Iris pigment epithelial cell (primary cell): Measurements from ENCODE around the gene FBXL19.

ENCODE experiments used
- DNase-seq: peaks from one replicate; pipeline ENCODE4 v3.0.0-alpha.2; 2011; ENCODE audit warnings: low read depth

Gene FBXL19

GRCh38 chr16:30947541-30947858 lies 24.1 kb downstream of the FBXL19 start:
- DNase-seq: no peak

GRCh38 chr16:30947859-30948666 lies 24.7 kb downstream of the FBXL19 start:
- peak; percentile 98 for DNase-seq

GRCh38 chr16:30948667-30949649 lies 25.6 kb downstream of the FBXL19 start, which contains the start of gene ORAI3:
ORAI3 (plus strand) TSS chr16:30949068; CDS start chr16:30949290, 222 bp downstream.
- peak; percentile 63 for DNase-seq

GRCh38 chr16:30949650-30950515 lies 26.5 kb downstream of the FBXL19 start:
- DNase-seq: peak; percentile 84

- DNase-seq: no peak
Observed at GRCh38 chr16:30950516-30951065, 27.2 kb downstream of the FBXL19 start.

GRCh38 chr16:30951193-30951592 lies 27.8 kb downstream of the FBXL19 start:
- DNase-seq: no peak

GRCh38 chr16:30951750-30952149 lies 28.4 kb downstream of the FBXL19 start:
- peak; percentile 61 for DNase-seq

GRCh38 chr16:30953111-30953510 lies 29.7 kb downstream of the FBXL19 start:
- DNase-seq: no peak

- DNase-seq: peak; percentile 80
Observed at GRCh38 chr16:30953511-30954124, 30.2 kb downstream of the FBXL19 start.

- no peak for DNase-seq
Observed at GRCh38 chr16:30954993-30955392, 31.6 kb downstream of the FBXL19 start.

GRCh38 chr16:30956601-30957455 lies 33.5 kb downstream of the FBXL19 start:
- DNase-seq: peak; percentile 85

- peak; percentile 96 for DNase-seq
Observed at GRCh38 chr16:30957456-30958174, 34.2 kb downstream of the FBXL19 start, which contains the start of gene SETD1A. SETD1A (plus strand) TSS chr16:30957754; CDS start chr16:30958732, 978 bp downstream.

- peak; percentile 47 for DNase-seq
Observed at GRCh38 chr16:30958175-30959079, 35.1 kb downstream of the FBXL19 start.

- no peak for DNase-seq
Observed at GRCh38 chr16:30961384-30961783, 38.0 kb downstream of the FBXL19 start.

- DNase-seq: no peak
Observed at GRCh38 chr16:30963925-30964511, 40.6 kb downstream of the FBXL19 start.

- no peak for DNase-seq
Observed at GRCh38 chr16:30964574-30965226, 41.3 kb downstream of the FBXL19 start.

GRCh38 chr16:30965436-30965835 lies 42.1 kb downstream of the FBXL19 start:
- DNase-seq: no peak
